H9 (cell line): Measurements from ENCODE around the gene IRS2. TPM values are rescaled to one million over a fixed set of nuclear protein-coding genes. Genes with fewer than 3 reads are reported as not detected.

Experiments used
- DNase-seq: peaks from one replicate; pipeline ENCODE4 v3.0.0-alpha.2; 2017
- H2AFZ ChIP-seq: one replicate; pipeline ENCODE4 v1.6.1; 2013; ENCODE audit warnings: mild to moderate bottlenecking, low read length, control low read depth, moderate library complexity
- H2AK5ac ChIP-seq: 2 replicates; pipeline ENCODE4 v1.6.1; 2013; ENCODE audit warnings: low read length, control low read depth, mixed read lengths; ENCODE audit not compliant: insufficient read length
- H2BK120ac ChIP-seq: one replicate; pipeline ENCODE4 v1.6.1; 2013; ENCODE audit warnings: low read depth, mild to moderate bottlenecking, low read length, control low read depth, inconsistent platforms; ENCODE audit not compliant: poor library complexity, severe bottlenecking
- H2BK12ac ChIP-seq: 2 replicates; pipeline ENCODE4 v1.6.1; 2013; ENCODE audit warnings: low read length, control low read depth, mixed read lengths, low read depth; ENCODE audit not compliant: insufficient read length
- H2BK15ac ChIP-seq: 2 replicates; pipeline ENCODE4 v1.6.1; 2013; ENCODE audit warnings: low read depth, low read length, control low read depth
- H2BK20ac ChIP-seq: one replicate; pipeline ENCODE4 v1.6.1; 2013; ENCODE audit warnings: low read depth, mild to moderate bottlenecking, low read length, control low read depth, inconsistent platforms; ENCODE audit not compliant: poor library complexity, severe bottlenecking
- H2BK5ac ChIP-seq: 2 replicates; pipeline ENCODE4 v1.6.1; 2013; ENCODE audit warnings: low read length, control low read depth, mixed read lengths; ENCODE audit not compliant: insufficient read length
- H3K14ac ChIP-seq: 2 replicates; pipeline ENCODE4 v1.6.1; 2013; ENCODE audit warnings: low read length, control low read depth; ENCODE audit not compliant: insufficient read depth
- H3K18ac ChIP-seq: 2 replicates; pipeline ENCODE4 v1.6.1; 2013; ENCODE audit warnings: low read depth, mild to moderate bottlenecking, mixed read lengths, low read length, control low read depth; ENCODE audit not compliant: insufficient read length
- H3K23ac ChIP-seq: 2 replicates; pipeline ENCODE4 v1.6.1; 2013; ENCODE audit warnings: low read length, control low read depth, mixed read lengths, low read depth; ENCODE audit not compliant: insufficient read length
- H3K23me2 ChIP-seq: 2 replicates; pipeline ENCODE4 v1.6.1; 2013; ENCODE audit warnings: low read depth, mild to moderate bottlenecking, mixed read lengths, low read length, control low read depth; ENCODE audit not compliant: insufficient read length, poor library complexity, severe bottlenecking
- H3K27ac ChIP-seq: 2 replicates; pipeline ENCODE4 v1.5.1; 2013; ENCODE audit warnings: low read length, control low read depth, mixed read lengths, low read depth; ENCODE audit not compliant: insufficient read length
- H3K27me3 ChIP-seq: 2 replicates; pipeline ENCODE4 v1.6.1; 2013; ENCODE audit warnings: low read length, control low read depth, inconsistent platforms; ENCODE audit not compliant: insufficient read depth
- H3K4ac ChIP-seq: 2 replicates; pipeline ENCODE4 v1.6.1; 2013; ENCODE audit warnings: low read depth, mild to moderate bottlenecking, control low read depth, inconsistent platforms, low read length, moderate library complexity
- H3K4me1 ChIP-seq: 2 replicates; pipeline ENCODE4 v1.6.1; 2013; ENCODE audit warnings: low read length, control low read depth, inconsistent platforms; ENCODE audit not compliant: insufficient read depth
- H3K4me2 ChIP-seq: 2 replicates; pipeline ENCODE4 v1.6.1; 2013; ENCODE audit warnings: low read length, control low read depth, mixed read lengths; ENCODE audit not compliant: insufficient read length, insufficient read depth
- H3K56ac ChIP-seq: 2 replicates; pipeline ENCODE4 v1.6.1; 2013; ENCODE audit warnings: low read depth, mild to moderate bottlenecking, mixed read lengths, low read length, control low read depth; ENCODE audit not compliant: insufficient read length
- H3K79me1 ChIP-seq: 2 replicates; pipeline ENCODE4 v1.6.1; 2013; ENCODE audit warnings: low read depth, mild to moderate bottlenecking, moderate library complexity, low read length, control low read depth, inconsistent platforms; ENCODE audit not compliant: insufficient read depth, poor library complexity, severe bottlenecking
- H3K79me2 ChIP-seq: 2 replicates; pipeline ENCODE4 v1.6.1; 2013; ENCODE audit warnings: low read length, control low read depth, inconsistent platforms; ENCODE audit not compliant: insufficient read depth
- H3K9ac ChIP-seq: 2 replicates; pipeline ENCODE4 v1.6.1; 2013; ENCODE audit warnings: low read length, control low read depth, mixed read lengths; ENCODE audit not compliant: insufficient read length; ENCODE audit errors: extremely low read depth
- H3K9me3 ChIP-seq: one replicate; pipeline ENCODE4 v1.6.1; 2013; ENCODE audit warnings: low read depth, low read length, inconsistent platforms; ENCODE audit not compliant: control insufficient read depth
- H3T11ph ChIP-seq: one replicate; pipeline ENCODE4 v1.6.1; 2013; ENCODE audit warnings: mild to moderate bottlenecking, low read length, control low read depth, inconsistent platforms
- H4K20me1 ChIP-seq: one replicate; pipeline ENCODE4 v1.6.1; 2013; ENCODE audit not compliant: control insufficient read depth, insufficient read length, insufficient read depth
- H4K5ac ChIP-seq: 2 replicates; pipeline ENCODE4 v1.6.1; 2013; ENCODE audit warnings: low read depth, mild to moderate bottlenecking, mixed read lengths, low read length, control low read depth; ENCODE audit not compliant: insufficient read length
- H4K8ac ChIP-seq: replicated peaks from 2 replicates; pipeline ENCODE4 v1.6.1; 2013; ENCODE audit warnings: low read length, control low read depth, mixed read lengths, low read depth; ENCODE audit not compliant: insufficient read length
- H4K91ac ChIP-seq: 2 replicates; pipeline ENCODE4 v1.6.1; 2013; ENCODE audit warnings: low read depth, mild to moderate bottlenecking, moderate library complexity, mixed read lengths, low read length, control low read depth; ENCODE audit not compliant: insufficient read length
- H3K27ac Mint-ChIP-seq, 3 experiments: 2 replicates in 2 of 3; 3 replicates in 1 of 3; pipeline ENCODE4 v1.8.0; 2020 to 2021; ENCODE audit warnings: mixed read lengths in 3 of 3, mild to moderate bottlenecking in 1 of 3, moderate library complexity in 1 of 3
- H3K27me3 Mint-ChIP-seq: 2 replicates; pipeline ENCODE4 v1.8.0; 2021; ENCODE audit warnings: low read depth, mild to moderate bottlenecking, moderate library complexity, mixed read lengths
- H3K36me3 Mint-ChIP-seq, 3 experiments: 2 replicates in 2 of 3; 3 replicates in 1 of 3; pipeline ENCODE4 v1.8.0; 2020 to 2021; ENCODE audit warnings: low read depth in 3 of 3, mixed read lengths in 3 of 3; ENCODE audit not compliant: insufficient read depth in 1 of 3
- H3K4me1 Mint-ChIP-seq, 2 experiments: 2 replicates each; pipeline ENCODE4 v1.8.0; 2020; ENCODE audit warnings: mixed read lengths in 2 of 2
- H3K4me3 Mint-ChIP-seq, 2 experiments: 2 replicates in 1 of 2; 3 replicates in 1 of 2; pipeline ENCODE4 v1.8.0; 2020 to 2021; ENCODE audit warnings: mild to moderate bottlenecking in 2 of 2, mixed read lengths in 2 of 2, moderate library complexity in 1 of 2
- H3K9me3 Mint-ChIP-seq, 2 experiments: 2 replicates in 1 of 2; 3 replicates in 1 of 2; pipeline ENCODE4 v1.8.0; 2020; ENCODE audit warnings: mild to moderate bottlenecking in 2 of 2, mixed read lengths in 2 of 2, moderate library complexity in 1 of 2
- WGBS: extraction: QIAGEN DNeasy Blood & Tissue Kit; methylation state at CpG from one replicate; pipeline ENCODE4 v1.1.7; 2013; ENCODE audit warnings: missing lambda C conversion rate, low lambda C conversion rate, mixed read lengths; ENCODE audit not compliant: insufficient read length; ENCODE audit errors: extremely low coverage; 5-methylcytosine and 5-hydroxymethylcytosine counted together
- total RNA-seq: library from RNA; stranded (reverse); gene quantifications from 2 replicates; pipeline ENCODE4 v1.2.1, GENCODE V29; 2021
- TF ChIP-seq, protein P1 (sequence below): fragments of 200-600 bp; sonication (generic); conservative IDR thresholded peaks from 3 replicates; pipeline ENCODE4 v1.8.0; 2021; ENCODE audit warnings: antibody characterized with exemption, mild to moderate bottlenecking

IRS2 gene
- total RNA-seq, 1 experiment from 2014 or later: 10.1 TPM

DNA sequence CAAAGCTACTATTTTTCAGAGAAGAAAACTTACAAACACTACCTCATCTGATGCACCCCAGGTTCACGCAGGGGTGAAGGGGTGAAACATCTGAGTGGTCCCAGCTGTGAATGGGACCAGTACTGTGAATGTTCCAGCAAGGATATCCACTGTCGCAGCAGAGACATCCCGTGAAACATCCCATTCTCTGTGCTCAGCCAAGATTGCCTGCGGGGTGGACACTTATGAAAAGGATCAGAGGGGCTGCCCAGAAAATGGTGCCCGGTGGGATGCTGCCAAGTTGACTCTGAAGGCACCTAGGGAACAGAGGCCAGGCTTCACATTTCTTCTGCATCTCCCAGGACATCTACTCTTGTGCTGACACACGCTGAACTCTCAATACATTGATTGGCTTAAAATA is 15.9 kb downstream of the IRS2 start:
- Histone ChIP-seq H2AK5ac (no peak overlapping the region), H2AFZ (no peak overlapping the region), H3K56ac (no peak overlapping the region), H3K23ac (no peak overlapping the region), H2BK20ac (no peak overlapping the region), H3K4me1 (no peaks in the 10 kb centered on the region; the same call in none of the 2 replicates), H3K79me2 (no peaks in the 10 kb centered on the region; the same call in 1 of the 2 replicates), H3K79me1 (no peaks in the 10 kb centered on the region), H4K20me1 (no peaks in the 10 kb centered on the region), H2BK5ac (no peak overlapping the region), H3K18ac (no peak overlapping the region), H4K91ac (no peak overlapping the region), H3K9ac (no peak overlapping the region), H3K23me2 (no peaks in the 10 kb centered on the region), H2BK12ac (no peak overlapping the region), H4K8ac (no peak overlapping the region), H3T11ph (no peak overlapping the region), H3K9me3 (no peaks in the 10 kb centered on the region), H3K4ac (no peak overlapping the region), H4K5ac (no peak overlapping the region), H2BK120ac (no peak overlapping the region), H3K14ac (no peak overlapping the region), H3K4me2 (no peak overlapping the region), H3K27me3 (no peaks in the 10 kb centered on the region), H2BK15ac (no peak overlapping the region), H3K27ac (no peak overlapping the region)
- peaks cover 11 to 25% (median 24%) of the 10 kb centered on the region in 3 experiments; a peak in 6 of 7 replicates for H3K36me3 Mint-ChIP-seq
- H3K27me3 Mint-ChIP-seq: no peaks in the 10 kb centered on the region
- peak overlapping the region in 1 of 3 experiments; percentile 53; a peak in 2 of 7 replicates for H3K27ac Mint-ChIP-seq
- WGBS: no CpG with 5 or more reads among the region's 6 CpGs
- no peak overlapping the region for H3K4me3 Mint-ChIP-seq
- no peaks in the 10 kb centered on the region for H3K9me3 Mint-ChIP-seq
- no peak for DNase-seq
- TF ChIP-seq, protein P1, sequence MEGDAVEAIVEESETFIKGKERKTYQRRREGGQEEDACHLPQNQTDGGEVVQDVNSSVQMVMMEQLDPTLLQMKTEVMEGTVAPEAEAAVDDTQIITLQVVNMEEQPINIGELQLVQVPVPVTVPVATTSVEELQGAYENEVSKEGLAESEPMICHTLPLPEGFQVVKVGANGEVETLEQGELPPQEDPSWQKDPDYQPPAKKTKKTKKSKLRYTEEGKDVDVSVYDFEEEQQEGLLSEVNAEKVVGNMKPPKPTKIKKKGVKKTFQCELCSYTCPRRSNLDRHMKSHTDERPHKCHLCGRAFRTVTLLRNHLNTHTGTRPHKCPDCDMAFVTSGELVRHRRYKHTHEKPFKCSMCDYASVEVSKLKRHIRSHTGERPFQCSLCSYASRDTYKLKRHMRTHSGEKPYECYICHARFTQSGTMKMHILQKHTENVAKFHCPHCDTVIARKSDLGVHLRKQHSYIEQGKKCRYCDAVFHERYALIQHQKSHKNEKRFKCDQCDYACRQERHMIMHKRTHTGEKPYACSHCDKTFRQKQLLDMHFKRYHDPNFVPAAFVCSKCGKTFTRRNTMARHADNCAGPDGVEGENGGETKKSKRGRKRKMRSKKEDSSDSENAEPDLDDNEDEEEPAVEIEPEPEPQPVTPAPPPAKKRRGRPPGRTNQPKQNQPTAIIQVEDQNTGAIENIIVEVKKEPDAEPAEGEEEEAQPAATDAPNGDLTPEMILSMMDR: no peak
- peaks cover 7 to 11% of the 10 kb centered on the region in 2 experiments; a peak in 3 of 4 replicates for H3K4me1 Mint-ChIP-seq
